ENCODE measurements around the gene DGKQ.
A peak's percentile ranks its signal among the peaks of the same experiment; 100 is the strongest.

Gene DGKQ

GRCh38 chr4:963276-964225, 9.8 kb downstream of the DGKQ start:
- Mint-ChIP-seq H3K9me3 (no peaks in the 10 kb centered on the region), H3K4me3 (no peak overlapping the region), H3K36me3 (ENCODE audit: insufficient read depth) (peaks cover 26% of the 10 kb centered on the region), H3K27ac (ENCODE audit: low read depth) (peak overlapping the region; percentile 75), H3K4me1 (no peaks in the 10 kb centered on the region), H3K27me3 (no peaks in the 10 kb centered on the region)
- DNase-seq (ENCODE audit: low spot score in 2 of 2) (no peak), ATAC-seq (replicated peaks; ENCODE audit: extremely low read depth, poor library complexity, severe bottlenecking) (no peak)

GRCh38 chr4:962231-963208, 10.8 kb downstream of the DGKQ start:
- DNase-seq (ENCODE audit: low spot score in 2 of 2): no peak
- no peak for ATAC-seq (replicated peaks; ENCODE audit: extremely low read depth, poor library complexity, severe bottlenecking)
- Mint-ChIP-seq H3K36me3 (ENCODE audit: insufficient read depth) (peaks cover 26% of the 10 kb centered on the region), H3K27me3 (no peaks in the 10 kb centered on the region), H3K4me3 (no peak overlapping the region), H3K9me3 (no peaks in the 10 kb centered on the region), H3K4me1 (no peaks in the 10 kb centered on the region), H3K27ac (ENCODE audit: low read depth) (no peak overlapping the region)

GRCh38 chr4:961351-962230, 11.8 kb downstream of the DGKQ start:
- Mint-ChIP-seq H3K27ac (ENCODE audit: low read depth) (no peak overlapping the region), H3K4me3 (no peak overlapping the region), H3K36me3 (ENCODE audit: insufficient read depth) (peaks cover 24% of the 10 kb centered on the region), H3K4me1 (no peaks in the 10 kb centered on the region), H3K9me3 (no peaks in the 10 kb centered on the region), H3K27me3 (no peaks in the 10 kb centered on the region)
- DNase-seq (ENCODE audit: low spot score in 2 of 2) (no peak), ATAC-seq (replicated peaks; ENCODE audit: extremely low read depth, poor library complexity, severe bottlenecking) (no peak)

- no peaks in the 10 kb centered on the region for H3K4me1 Mint-ChIP-seq
- no peaks in the 10 kb centered on the region for H3K9me3 Mint-ChIP-seq
- H3K27ac Mint-ChIP-seq (ENCODE audit: low read depth): no peak overlapping the region
- DNase-seq (ENCODE audit: low spot score in 2 of 2): no peak
- peaks cover 23% of the 10 kb centered on the region for H3K36me3 Mint-ChIP-seq (ENCODE audit: insufficient read depth)
- no peak overlapping the region for H3K4me3 Mint-ChIP-seq
- ATAC-seq (replicated peaks; ENCODE audit: extremely low read depth, poor library complexity, severe bottlenecking): no peak
- H3K27me3 Mint-ChIP-seq: no peaks in the 10 kb centered on the region
These were observed 12.6 kb downstream of the DGKQ start for GRCh38 chr4:960636-961350.

GRCh38 chr4:960140-960635, 13.2 kb downstream of the DGKQ start:
- Mint-ChIP-seq H3K4me1 (no peaks in the 10 kb centered on the region), H3K36me3 (ENCODE audit: insufficient read depth) (peaks cover 20% of the 10 kb centered on the region), H3K9me3 (no peaks in the 10 kb centered on the region), H3K27me3 (no peaks in the 10 kb centered on the region), H3K27ac (ENCODE audit: low read depth) (no peak overlapping the region), H3K4me3 (no peak overlapping the region)
- ATAC-seq (replicated peaks; ENCODE audit: extremely low read depth, poor library complexity, severe bottlenecking): no peak
- no peak for DNase-seq (ENCODE audit: low spot score in 2 of 2)

GRCh38 chr4:959338-960139, 13.8 kb downstream of the DGKQ start:
- DNase-seq (ENCODE audit: low spot score in 2 of 2): no peak
- Mint-ChIP-seq H3K4me1 (no peaks in the 10 kb centered on the region), H3K4me3 (no peak overlapping the region), H3K9me3 (no peaks in the 10 kb centered on the region), H3K27ac (ENCODE audit: low read depth) (peak overlapping the region; percentile 46), H3K36me3 (ENCODE audit: insufficient read depth) (peaks cover 19% of the 10 kb centered on the region), H3K27me3 (no peaks in the 10 kb centered on the region)
- ATAC-seq (replicated peaks; ENCODE audit: extremely low read depth, poor library complexity, severe bottlenecking): no peak

GRCh38 chr4:958696-959337, 14.6 kb downstream of the DGKQ start:
- H3K36me3 Mint-ChIP-seq (ENCODE audit: insufficient read depth): peaks cover 22% of the 10 kb centered on the region
- ATAC-seq (replicated peaks; ENCODE audit: extremely low read depth, poor library complexity, severe bottlenecking) (no peak), DNase-seq (ENCODE audit: low spot score in 2 of 2) (no peak)
- no peaks in the 10 kb centered on the region for H3K9me3 Mint-ChIP-seq
- H3K27me3 Mint-ChIP-seq: no peaks in the 10 kb centered on the region
- H3K27ac Mint-ChIP-seq (ENCODE audit: low read depth): peak overlapping the region; percentile 46
- no peaks in the 10 kb centered on the region for H3K4me1 Mint-ChIP-seq
- H3K4me3 Mint-ChIP-seq: no peak overlapping the region

GRCh38 chr4:958314-958665, 15.1 kb downstream of the DGKQ start:
- DNase-seq (ENCODE audit: low spot score in 2 of 2) (no peak), ATAC-seq (replicated peaks; ENCODE audit: extremely low read depth, poor library complexity, severe bottlenecking) (no peak)
- Mint-ChIP-seq H3K4me3 (no peak overlapping the region), H3K9me3 (no peaks in the 10 kb centered on the region), H3K36me3 (ENCODE audit: insufficient read depth) (peaks cover 20% of the 10 kb centered on the region), H3K27me3 (no peaks in the 10 kb centered on the region), H3K27ac (ENCODE audit: low read depth) (no peak overlapping the region), H3K4me1 (no peaks in the 10 kb centered on the region)

GRCh38 chr4:957581-958313, 15.6 kb downstream of the DGKQ start:
- Mint-ChIP-seq H3K36me3 (ENCODE audit: insufficient read depth) (peaks cover 18% of the 10 kb centered on the region), H3K9me3 (no peaks in the 10 kb centered on the region), H3K27ac (ENCODE audit: low read depth) (no peak overlapping the region), H3K27me3 (no peaks in the 10 kb centered on the region), H3K4me3 (no peak overlapping the region), H3K4me1 (no peaks in the 10 kb centered on the region)
- DNase-seq (ENCODE audit: low spot score in 2 of 2) (no peak), ATAC-seq (replicated peaks; ENCODE audit: extremely low read depth, poor library complexity, severe bottlenecking) (no peak)

- no peak overlapping the region for H3K27ac Mint-ChIP-seq (ENCODE audit: low read depth)
- ATAC-seq (replicated peaks; ENCODE audit: extremely low read depth, poor library complexity, severe bottlenecking) (no peak), DNase-seq (ENCODE audit: low spot score in 2 of 2) (no peak)
- no peaks in the 10 kb centered on the region for H3K9me3 Mint-ChIP-seq
- H3K4me1 Mint-ChIP-seq: peaks cover 3% of the 10 kb centered on the region
- H3K4me3 Mint-ChIP-seq: no peak overlapping the region
- H3K36me3 Mint-ChIP-seq (ENCODE audit: insufficient read depth): peaks cover 17% of the 10 kb centered on the region
- H3K27me3 Mint-ChIP-seq: no peaks in the 10 kb centered on the region
These were observed 16.2 kb downstream of the DGKQ start for GRCh38 chr4:957231-957580.
